ENCODE results near the gene KRT23. TPM values are rescaled to one million over a fixed set of nuclear protein-coding genes. Genes with fewer than 3 reads are reported as not detected.

KRT23 gene
- total RNA-seq, 1 donor from 2014 or later, result 0.60 TPM

DNA sequence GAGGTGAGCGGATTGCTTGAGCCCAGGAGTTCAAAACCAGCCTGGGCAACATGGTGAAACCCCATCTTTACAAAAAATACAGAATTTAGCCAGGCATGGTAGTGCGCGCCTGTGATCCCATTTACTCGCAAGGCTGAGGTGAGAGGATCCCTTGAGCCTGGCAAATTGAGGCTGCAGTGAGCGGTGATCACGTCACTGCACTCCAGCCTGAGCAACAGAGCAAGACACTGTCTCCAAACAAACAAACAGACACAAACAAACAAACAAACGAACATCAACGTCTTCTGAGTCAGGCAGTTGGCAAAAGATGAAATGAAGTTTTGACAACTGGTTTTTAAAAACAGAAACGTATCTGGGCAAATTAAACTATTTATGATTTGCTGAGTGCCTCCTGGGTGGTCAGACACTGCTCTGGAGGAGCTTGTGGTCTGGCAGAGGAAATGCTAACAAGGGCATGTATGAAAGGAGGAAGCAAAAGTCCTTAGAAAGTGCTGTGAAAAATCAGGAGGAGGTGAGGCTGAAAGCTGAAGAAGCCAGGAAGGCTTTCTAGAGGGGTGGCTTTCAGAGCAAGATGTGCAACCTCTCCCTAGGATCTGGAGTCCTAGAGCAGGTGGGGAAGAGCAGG lies 42.2 kb downstream of the KRT23 start:
- Mint-ChIP-seq H3K27me3 (ENCODE audit: insufficient read depth, low read depth) (peaks cover 4% of the 10 kb centered on the region), H3K9me3 (no peaks in the 10 kb centered on the region), H3K27ac (no peak overlapping the region), H3K4me3 (no peak overlapping the region), H3K4me1 (no peaks in the 10 kb centered on the region), H3K36me3 (no peaks in the 10 kb centered on the region)
- H3K36me3 ChIP-seq, result no peaks in the 10 kb centered on the region
- H3K4me1 ChIP-seq, result no peaks in the 10 kb centered on the region
- no peak overlapping the region for H3K27ac ChIP-seq
- H3K27me3 ChIP-seq, result no peaks in the 10 kb centered on the region
- TF ChIP-seq, protein P1, sequence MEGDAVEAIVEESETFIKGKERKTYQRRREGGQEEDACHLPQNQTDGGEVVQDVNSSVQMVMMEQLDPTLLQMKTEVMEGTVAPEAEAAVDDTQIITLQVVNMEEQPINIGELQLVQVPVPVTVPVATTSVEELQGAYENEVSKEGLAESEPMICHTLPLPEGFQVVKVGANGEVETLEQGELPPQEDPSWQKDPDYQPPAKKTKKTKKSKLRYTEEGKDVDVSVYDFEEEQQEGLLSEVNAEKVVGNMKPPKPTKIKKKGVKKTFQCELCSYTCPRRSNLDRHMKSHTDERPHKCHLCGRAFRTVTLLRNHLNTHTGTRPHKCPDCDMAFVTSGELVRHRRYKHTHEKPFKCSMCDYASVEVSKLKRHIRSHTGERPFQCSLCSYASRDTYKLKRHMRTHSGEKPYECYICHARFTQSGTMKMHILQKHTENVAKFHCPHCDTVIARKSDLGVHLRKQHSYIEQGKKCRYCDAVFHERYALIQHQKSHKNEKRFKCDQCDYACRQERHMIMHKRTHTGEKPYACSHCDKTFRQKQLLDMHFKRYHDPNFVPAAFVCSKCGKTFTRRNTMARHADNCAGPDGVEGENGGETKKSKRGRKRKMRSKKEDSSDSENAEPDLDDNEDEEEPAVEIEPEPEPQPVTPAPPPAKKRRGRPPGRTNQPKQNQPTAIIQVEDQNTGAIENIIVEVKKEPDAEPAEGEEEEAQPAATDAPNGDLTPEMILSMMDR (IDR thresholded peaks at IDR 0.05), result no peak
- TF ChIP-seq EZH2 (IDR thresholded peaks at IDR 0.05), result no peak
- TF ChIP-seq EZH2phosphoT487 (IDR thresholded peaks at IDR 0.05), result no peak
- DNase-seq (ENCODE audit: low spot score), result no peak
- H4K20me1 ChIP-seq (ENCODE audit: low read depth), result no peaks in the 10 kb centered on the region
- H3K4me2 ChIP-seq, result no peak overlapping the region
- no peak overlapping the region for H3K9ac ChIP-seq
- H3F3A ChIP-seq (ENCODE audit: low read depth), result no peaks in the 10 kb centered on the region
- no peak overlapping the region for H3K4me3 ChIP-seq
- no peaks in the 10 kb centered on the region for H3K9me3 ChIP-seq (ENCODE audit: low read depth)
- no peaks in the 10 kb centered on the region for H3K79me2 ChIP-seq (ENCODE audit: low read depth)
- H2AFZ ChIP-seq (replicated peaks), result peak overlapping the region; percentile 2

DNA sequence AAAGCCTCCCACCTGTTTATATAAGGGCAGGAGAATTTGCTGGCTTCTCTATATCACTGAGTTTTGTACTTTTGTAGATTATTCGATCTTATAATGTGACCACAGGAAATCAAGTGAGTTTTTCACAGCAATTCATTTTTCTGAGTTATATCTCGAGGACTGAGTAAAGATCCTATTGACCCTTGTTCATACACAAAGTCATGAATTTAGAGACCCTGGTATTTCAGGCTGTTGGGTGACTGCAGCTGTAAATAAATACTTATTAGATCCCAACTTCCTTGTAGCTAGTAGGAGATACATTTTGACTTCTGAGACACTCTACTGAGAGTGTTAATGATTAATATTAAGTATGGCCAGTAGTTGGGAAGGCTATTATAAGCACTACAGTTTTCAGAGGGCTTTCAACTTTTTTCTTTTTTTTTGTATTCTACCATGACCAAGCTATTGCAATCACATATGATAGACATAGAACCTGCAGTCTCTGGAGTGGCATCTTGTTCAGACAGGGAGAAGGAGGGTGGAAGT lies 49.2 kb downstream of the KRT23 start:
- H3K4me3 Mint-ChIP-seq, result no peak overlapping the region

DNA sequence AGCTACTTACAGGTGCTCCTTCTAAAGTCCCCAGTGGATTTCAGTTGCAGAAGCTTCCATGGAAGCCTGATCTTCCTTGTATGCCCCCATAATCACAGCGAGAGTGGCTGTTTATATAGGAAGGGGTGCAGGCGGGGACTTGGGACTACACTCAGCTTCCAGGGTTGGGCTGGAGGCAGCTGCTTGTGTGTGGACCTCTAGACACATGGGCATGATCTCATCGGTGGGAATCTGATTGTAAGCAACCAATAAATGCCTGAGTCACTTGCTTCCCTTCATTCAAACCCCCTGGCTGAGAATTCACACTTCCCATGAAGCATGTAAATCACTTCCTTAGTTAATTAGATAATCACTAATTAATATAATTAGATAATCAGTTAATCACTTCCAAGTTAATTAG lies 51.4 kb downstream of the KRT23 start:
- no peaks in the 10 kb centered on the region for H3F3A ChIP-seq (ENCODE audit: low read depth)
- H3K27ac ChIP-seq, result no peak overlapping the region
- no peaks in the 10 kb centered on the region for H3K4me1 ChIP-seq
- H3K9me3 ChIP-seq (ENCODE audit: low read depth), result no peaks in the 10 kb centered on the region
- TF ChIP-seq, protein P1 (IDR thresholded peaks at IDR 0.05), result no peak
- TF ChIP-seq EZH2 (IDR thresholded peaks at IDR 0.05), result no peak
- no peak for TF ChIP-seq EZH2phosphoT487 (IDR thresholded peaks at IDR 0.05)
- no peak for DNase-seq (ENCODE audit: low spot score)
- H3K79me2 ChIP-seq (ENCODE audit: low read depth), result no peaks in the 10 kb centered on the region
- no peaks in the 10 kb centered on the region for H3K36me3 ChIP-seq
- Mint-ChIP-seq H3K36me3 (no peaks in the 10 kb centered on the region), H3K4me3 (no peak overlapping the region), H3K27ac (no peak overlapping the region), H3K4me1 (no peaks in the 10 kb centered on the region), H3K9me3 (no peaks in the 10 kb centered on the region), H3K27me3 (ENCODE audit: insufficient read depth, low read depth) (no peaks in the 10 kb centered on the region)
- no peak overlapping the region for H2AFZ ChIP-seq (replicated peaks)
- no peak overlapping the region for H3K4me3 ChIP-seq
- no peak overlapping the region for H3K9ac ChIP-seq
- peaks cover 9% of the 10 kb centered on the region for H3K27me3 ChIP-seq
- no peak overlapping the region for H3K4me2 ChIP-seq
- H4K20me1 ChIP-seq (ENCODE audit: low read depth), result no peaks in the 10 kb centered on the region

More for the DNA sequence above, 49.2 kb downstream of the KRT23 start:
- no peak for TF ChIP-seq EZH2 (IDR thresholded peaks at IDR 0.05)
- no peak for DNase-seq (ENCODE audit: low spot score)
- Histone ChIP-seq H3F3A (ENCODE audit: low read depth) (no peaks in the 10 kb centered on the region), H3K36me3 (no peaks in the 10 kb centered on the region), H3K9me3 (ENCODE audit: low read depth) (no peaks in the 10 kb centered on the region), H3K4me2 (no peak overlapping the region), H3K4me3 (no peak overlapping the region), H3K9ac (no peak overlapping the region), H3K27ac (no peak overlapping the region), H3K27me3 (peaks cover 9% of the 10 kb centered on the region), H3K79me2 (ENCODE audit: low read depth) (no peaks in the 10 kb centered on the region), H3K4me1 (no peaks in the 10 kb centered on the region), H4K20me1 (ENCODE audit: low read depth) (no peaks in the 10 kb centered on the region), H2AFZ (replicated peaks) (no peak overlapping the region)
- no peaks in the 10 kb centered on the region for H3K9me3 Mint-ChIP-seq
- H3K27me3 Mint-ChIP-seq (ENCODE audit: insufficient read depth, low read depth), result no peaks in the 10 kb centered on the region
- no peaks in the 10 kb centered on the region for H3K4me1 Mint-ChIP-seq
- H3K27ac Mint-ChIP-seq, result no peak overlapping the region
- H3K36me3 Mint-ChIP-seq, result no peaks in the 10 kb centered on the region

All from neural progenitor cell (in vitro differentiated cells).